Colonic mucosa (tissue), 4 donors: ENCODE data around the gene DGKZ. TPM values are rescaled to one million over a fixed set of nuclear protein-coding genes. Genes with fewer than 3 reads are reported as not detected.

Experiments
- DNase-seq: peaks from one replicate; pipeline ENCODE4 v3.0.0-alpha.2; 2020
- H3K27ac ChIP-seq: fragments of 200-600 bp; one replicate; pipeline ENCODE4 v1.8.0; 2021
- H3K27me3 ChIP-seq: fragments of 200-600 bp; one replicate; pipeline ENCODE4 v1.8.0; 2021
- H3K36me3 ChIP-seq: fragments of 200-600 bp; one replicate; pipeline ENCODE4 v1.8.0; 2021
- H3K4me1 ChIP-seq: fragments of 200-600 bp; one replicate; pipeline ENCODE4 v1.8.0; 2021; ENCODE audit warnings: mild to moderate bottlenecking
- H3K4me3 ChIP-seq: fragments of 200-600 bp; one replicate; pipeline ENCODE4 v1.8.0; 2021
- H3K9ac ChIP-seq, 2 donors: one replicate each; pipeline ENCODE4 v1.7.0; 2013; ENCODE audit warnings: control low read depth in 2 of 2, low read depth in 2 of 2, low read length in 2 of 2
- H3K9me3 ChIP-seq: fragments of 200-600 bp; one replicate; pipeline ENCODE4 v1.8.0; 2021
- CTCF ChIP-seq: fragments of 200-600 bp; IDR thresholded peaks from one replicate; pipeline ENCODE4 v1.8.0; 2022; ENCODE audit warnings: antibody characterized with exemption, mild to moderate bottlenecking
- intact Hi-C: fragments of 100-400 bp; cut with DNase I; formaldehyde crosslinking; loops from one replicate; pipeline ENCODE4 v1.14.1; 2022
- total RNA-seq, 2 donors: library from RNA; stranded (reverse); fragmentation: NEBNext Ultra II Directional in 1 of 2; extraction: Animal tissue kit (Norgen Biotek cat#: 25700) in 1 of 2; gene quantifications; one replicate each; pipeline ENCODE4 v1.2.1, GENCODE V29; 2021
- donor health status: healthy.
- donor health status: DM: no; HTN: no; CAD: no.
- donor health status: DM: no; HTN: no; CAD: no.

The DGKZ gene
- total RNA-seq, 2 donors from 2014 or later, result 42.7 to 83.8 TPM

GRCh38 chr11:46374815-46375214 is 27.6 kb downstream of the DGKZ start:
- Histone ChIP-seq H3K9me3 (no peaks in the 10 kb centered on the region), H3K4me1 (no peaks in the 10 kb centered on the region), H3K27ac (no peak overlapping the region), H3K36me3 (no peaks in the 10 kb centered on the region), H3K4me3 (no peak overlapping the region), H3K9ac (no peak overlapping the region), H3K27me3 (no peaks in the 10 kb centered on the region)
- TF ChIP-seq CTCF, result no peak
- no peak for DNase-seq
- intact Hi-C loops, result no loop called here

DNA sequence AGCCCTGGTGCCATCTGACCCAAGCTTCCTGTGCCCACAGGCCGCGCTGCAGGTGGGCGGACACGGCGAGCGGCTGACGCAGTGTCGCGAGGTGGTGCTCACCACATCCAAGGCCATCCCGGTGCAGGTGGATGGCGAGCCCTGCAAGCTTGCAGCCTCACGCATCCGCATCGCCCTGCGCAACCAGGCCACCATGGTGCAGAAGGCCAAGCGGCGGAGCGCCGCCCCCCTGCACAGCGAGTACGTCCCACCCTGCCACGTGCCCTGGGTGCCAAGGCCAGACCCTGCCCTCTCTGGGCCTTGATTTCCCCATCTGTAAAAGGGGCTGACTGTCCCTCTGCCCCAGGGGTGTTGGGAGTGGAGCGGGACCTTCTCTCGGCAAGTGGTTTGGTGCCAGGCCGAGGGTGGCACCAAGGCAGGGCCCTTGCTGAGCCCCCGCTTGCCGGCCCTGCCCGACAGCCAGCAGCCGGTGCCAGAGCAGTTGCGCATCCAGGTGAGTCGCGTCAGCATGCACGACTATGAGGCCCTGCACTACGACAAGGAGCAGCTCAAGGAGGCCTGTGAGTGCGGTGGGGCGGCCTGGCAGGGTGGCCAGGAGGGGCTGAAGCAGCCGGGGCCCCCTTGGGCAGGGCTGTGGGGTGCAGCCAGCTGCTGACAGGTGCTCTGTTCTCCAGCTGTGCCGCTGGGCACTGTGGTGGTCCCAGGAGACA is 28.3 kb downstream of the DGKZ start:
- Histone ChIP-seq H3K4me3 (no peak overlapping the region), H3K9ac (no peak overlapping the region), H3K27ac (no peak overlapping the region), H3K9me3 (no peaks in the 10 kb centered on the region), H3K36me3 (no peaks in the 10 kb centered on the region), H3K4me1 (no peaks in the 10 kb centered on the region), H3K27me3 (no peaks in the 10 kb centered on the region)
- TF ChIP-seq CTCF, result no peak
- DNase-seq, result no peak
- intact Hi-C loops, result no loop called here

- H3K27ac ChIP-seq, result no peak overlapping the region
- intact Hi-C loops, result no loop called here
Observed at GRCh38 chr11:46376258-46377050, 29.2 kb downstream of the DGKZ start.

DNA sequence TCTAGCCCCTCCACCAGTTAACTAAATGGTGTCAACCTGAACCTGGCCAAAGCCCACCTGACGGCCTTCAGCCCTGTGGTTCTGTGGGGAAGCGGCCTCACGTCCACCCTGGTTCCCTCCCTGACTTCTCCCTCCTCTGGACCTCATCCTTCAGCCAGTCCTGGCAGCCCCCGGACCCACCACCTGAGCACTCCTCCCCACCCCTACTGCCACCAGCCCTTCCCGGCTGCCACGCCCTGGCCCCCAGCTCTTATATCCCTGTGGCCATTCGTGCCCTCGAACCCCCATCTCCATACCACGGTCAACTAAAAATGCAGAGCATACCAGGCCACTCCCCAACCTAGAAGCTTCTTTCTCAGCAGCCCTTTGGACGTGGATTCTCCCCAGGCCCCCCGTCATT is 30.0 kb downstream of the DGKZ start:
- H3K27me3 ChIP-seq, result peaks cover 6% of the 10 kb centered on the region
- H3K4me1 ChIP-seq, result peaks cover 5% of the 10 kb centered on the region
- intact Hi-C loops, result no loop called here
- no peak for DNase-seq
- no peak overlapping the region for H3K27ac ChIP-seq
- no peak overlapping the region for H3K9ac ChIP-seq
- no peak overlapping the region for H3K4me3 ChIP-seq
- H3K9me3 ChIP-seq, result no peaks in the 10 kb centered on the region
- H3K36me3 ChIP-seq, result no peaks in the 10 kb centered on the region
- no peak for TF ChIP-seq CTCF

More at GRCh38 chr11:46376258-46377050, 29.2 kb downstream of the DGKZ start:
- TF ChIP-seq CTCF, result no peak
- DNase-seq, result no peak
- no peaks in the 10 kb centered on the region for H3K27me3 ChIP-seq
- H3K4me3 ChIP-seq, result no peak overlapping the region
- no peaks in the 10 kb centered on the region for H3K9me3 ChIP-seq
- no peak overlapping the region for H3K9ac ChIP-seq
- no peaks in the 10 kb centered on the region for H3K4me1 ChIP-seq
- H3K36me3 ChIP-seq, result no peaks in the 10 kb centered on the region

- no peak overlapping the region for H3K4me3 ChIP-seq
- no peaks in the 10 kb centered on the region for H3K9me3 ChIP-seq
- no peak for TF ChIP-seq CTCF
- no peak for DNase-seq
- no peak overlapping the region for H3K27ac ChIP-seq
- intact Hi-C loops, result no loop called here
- H3K9ac ChIP-seq, result no peak overlapping the region
- H3K27me3 ChIP-seq, result peaks cover 8% of the 10 kb centered on the region
- peaks cover 10% of the 10 kb centered on the region for H3K4me1 ChIP-seq
- no peaks in the 10 kb centered on the region for H3K36me3 ChIP-seq
Observed at GRCh38 chr11:46377831-46378230, 30.6 kb downstream of the DGKZ start.
